ENCODE data around the gene SMYD5.

Gene SMYD5

DNA sequence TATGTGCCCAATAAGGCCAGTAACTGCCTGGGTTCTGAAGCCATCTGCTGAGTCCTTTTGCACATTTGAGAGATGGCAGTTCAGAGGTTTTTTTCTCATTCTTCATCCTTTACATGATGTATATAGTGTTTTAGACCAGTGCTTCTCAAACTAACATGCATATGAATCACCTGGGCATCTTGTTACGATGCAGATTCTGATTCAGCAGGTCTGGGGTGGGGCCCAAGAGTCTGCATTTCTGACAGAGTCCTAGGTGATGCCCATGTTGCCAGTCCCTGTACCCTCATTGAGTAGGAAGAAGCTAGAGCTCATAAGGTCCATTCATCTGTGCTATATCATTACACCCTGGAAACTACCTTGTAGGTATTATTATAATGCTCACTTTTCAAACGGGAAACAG is 3.8 kb downstream of the SMYD5 start:
- TF ChIP-seq, protein P1, sequence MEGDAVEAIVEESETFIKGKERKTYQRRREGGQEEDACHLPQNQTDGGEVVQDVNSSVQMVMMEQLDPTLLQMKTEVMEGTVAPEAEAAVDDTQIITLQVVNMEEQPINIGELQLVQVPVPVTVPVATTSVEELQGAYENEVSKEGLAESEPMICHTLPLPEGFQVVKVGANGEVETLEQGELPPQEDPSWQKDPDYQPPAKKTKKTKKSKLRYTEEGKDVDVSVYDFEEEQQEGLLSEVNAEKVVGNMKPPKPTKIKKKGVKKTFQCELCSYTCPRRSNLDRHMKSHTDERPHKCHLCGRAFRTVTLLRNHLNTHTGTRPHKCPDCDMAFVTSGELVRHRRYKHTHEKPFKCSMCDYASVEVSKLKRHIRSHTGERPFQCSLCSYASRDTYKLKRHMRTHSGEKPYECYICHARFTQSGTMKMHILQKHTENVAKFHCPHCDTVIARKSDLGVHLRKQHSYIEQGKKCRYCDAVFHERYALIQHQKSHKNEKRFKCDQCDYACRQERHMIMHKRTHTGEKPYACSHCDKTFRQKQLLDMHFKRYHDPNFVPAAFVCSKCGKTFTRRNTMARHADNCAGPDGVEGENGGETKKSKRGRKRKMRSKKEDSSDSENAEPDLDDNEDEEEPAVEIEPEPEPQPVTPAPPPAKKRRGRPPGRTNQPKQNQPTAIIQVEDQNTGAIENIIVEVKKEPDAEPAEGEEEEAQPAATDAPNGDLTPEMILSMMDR (IDR thresholded peaks at IDR 0.05; ENCODE audit: control insufficient read depth, insufficient read depth, low read depth, low read length, missing control alignments) = no peak
- H3K4me3 ChIP-seq (ENCODE audit: control insufficient read depth, low read depth, low read length) = no peak overlapping the region
- no peak for DNase-seq (ENCODE audit: low read depth)

DNA sequence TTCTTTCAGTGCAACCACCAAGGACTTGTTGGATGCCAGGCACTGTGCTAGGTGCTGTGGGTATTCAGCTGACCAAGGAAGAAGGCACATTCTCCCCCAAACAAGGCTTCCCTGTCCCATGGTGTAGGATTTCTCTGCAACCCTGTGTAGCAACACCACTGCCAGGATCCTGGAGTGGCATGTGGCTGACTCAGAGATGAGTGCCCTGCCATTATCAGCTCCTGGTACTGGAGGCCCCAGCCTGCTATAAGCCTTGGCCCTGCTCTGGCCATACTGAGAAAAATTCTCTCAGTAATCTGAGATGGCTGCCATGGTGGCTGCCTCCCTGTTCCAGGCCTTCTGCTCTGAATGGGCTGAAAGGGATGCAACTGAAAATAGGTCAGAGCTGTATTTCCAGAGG is 4.3 kb downstream of the SMYD5 start:
- no peak overlapping the region for H3K4me3 ChIP-seq (ENCODE audit: control insufficient read depth, low read depth, low read length)
- no peak for DNase-seq (ENCODE audit: low read depth)
- TF ChIP-seq, protein P1 (IDR thresholded peaks at IDR 0.05; ENCODE audit: control insufficient read depth, insufficient read depth, low read depth, low read length, missing control alignments) = no peak

- DNase-seq (ENCODE audit: low read depth) = no peak
These were observed 9.8 kb downstream of the SMYD5 start for GRCh38 chr2:73223821-73224220.

DNA sequence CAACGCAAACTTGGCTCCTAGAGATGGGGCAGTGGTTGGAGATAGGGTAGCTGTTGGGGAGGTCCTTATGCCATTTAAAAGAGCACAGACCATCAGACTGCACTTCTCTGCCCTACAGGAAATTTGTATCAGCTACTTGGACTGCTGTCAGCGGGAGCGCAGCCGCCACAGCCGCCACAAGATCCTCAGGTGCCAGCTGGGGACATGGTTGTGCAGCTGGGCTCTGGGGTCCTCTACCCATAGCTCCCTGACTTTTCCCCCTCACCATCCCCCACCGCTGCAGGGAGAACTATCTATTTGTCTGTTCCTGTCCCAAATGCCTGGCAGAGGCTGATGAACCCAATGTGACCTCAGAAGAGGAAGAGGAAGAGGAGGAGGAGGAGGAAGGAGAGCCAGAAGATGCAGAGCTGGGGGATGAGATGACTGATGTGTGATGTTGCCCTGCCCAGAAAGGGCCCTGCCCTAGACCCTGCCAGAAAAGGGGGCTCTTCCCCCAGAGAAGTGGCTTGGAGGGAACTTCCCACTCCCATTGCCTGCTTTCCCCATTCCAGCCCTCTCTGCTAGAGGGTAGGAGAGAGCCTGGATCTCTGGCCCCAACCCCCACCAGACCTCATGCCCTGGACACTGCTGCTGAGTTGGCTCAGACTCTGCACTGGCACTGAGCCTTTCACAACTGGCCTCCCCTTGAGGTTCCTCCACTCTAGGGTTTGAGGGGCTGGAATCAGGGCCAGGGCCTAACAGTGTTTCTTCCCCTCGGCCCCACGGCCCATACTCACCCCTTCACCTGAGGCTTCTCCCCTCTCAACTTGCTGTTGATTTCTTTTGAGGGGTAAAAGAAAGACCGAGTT is 11.7 kb downstream of the SMYD5 start:
- TF ChIP-seq, protein P1 (IDR thresholded peaks at IDR 0.05; ENCODE audit: control insufficient read depth, insufficient read depth, low read depth, low read length, missing control alignments) = no peak
- no peak for DNase-seq (ENCODE audit: low read depth)
- no peak overlapping the region for H3K4me3 ChIP-seq (ENCODE audit: control insufficient read depth, low read depth, low read length)

More at GRCh38 chr2:73223821-73224220, 9.8 kb downstream of the SMYD5 start:
- TF ChIP-seq, protein P1 (IDR thresholded peaks at IDR 0.05; ENCODE audit: control insufficient read depth, insufficient read depth, low read depth, low read length, missing control alignments) = no peak
- H3K4me3 ChIP-seq (ENCODE audit: control insufficient read depth, low read depth, low read length) = no peak overlapping the region

DNA sequence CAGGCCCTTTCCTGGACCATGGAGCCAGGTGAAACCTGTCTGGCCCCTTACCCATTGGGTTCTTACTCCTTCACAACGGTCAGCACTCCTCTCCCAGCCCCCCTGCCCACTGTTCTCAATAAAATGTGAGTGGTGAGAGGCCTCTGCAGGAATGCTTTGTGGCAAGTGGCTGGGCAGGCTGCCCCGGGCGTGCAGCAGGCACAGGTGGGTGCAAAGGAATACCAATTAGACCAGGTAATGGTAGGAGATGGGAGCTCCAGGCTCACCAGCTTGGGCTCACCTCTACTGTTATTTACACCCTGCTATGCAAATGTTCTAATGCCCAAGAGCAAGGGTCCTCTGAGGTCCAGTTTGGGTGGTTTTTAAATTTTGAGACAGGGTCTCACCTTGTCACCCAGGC is 13.0 kb downstream of the SMYD5 start:
- TF ChIP-seq, protein P1 (IDR thresholded peaks at IDR 0.05; ENCODE audit: control insufficient read depth, insufficient read depth, low read depth, low read length, missing control alignments) = no peak
- H3K4me3 ChIP-seq (ENCODE audit: control insufficient read depth, low read depth, low read length) = no peak overlapping the region

DNA sequence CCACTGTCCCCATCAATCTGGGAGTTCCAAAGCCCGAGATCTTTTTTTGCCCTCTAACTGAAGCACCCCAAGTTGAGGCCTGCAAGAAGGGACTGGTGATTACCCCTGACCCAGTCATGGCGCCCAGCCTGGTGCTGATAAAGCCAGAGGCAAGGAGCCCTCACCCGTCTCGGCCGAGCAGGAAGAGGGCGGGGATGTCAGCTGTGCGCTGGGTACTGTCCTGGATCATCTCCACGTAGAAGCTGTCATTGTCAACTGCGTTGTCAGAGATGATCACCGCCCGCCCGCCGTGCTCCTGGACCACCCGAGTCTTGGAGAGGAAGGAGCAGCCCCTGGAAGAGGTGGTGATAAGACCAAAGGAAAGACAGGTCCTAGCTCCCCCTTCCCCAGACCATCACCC is 14.6 kb downstream of the SMYD5 start:
- DNase-seq (ENCODE audit: low read depth) = no peak
- H3K4me3 ChIP-seq (ENCODE audit: control insufficient read depth, low read depth, low read length) = no peak overlapping the region
- TF ChIP-seq, protein P1 (IDR thresholded peaks at IDR 0.05; ENCODE audit: control insufficient read depth, insufficient read depth, low read depth, low read length, missing control alignments) = no peak

More for the DNA sequence above, 13.0 kb downstream of the SMYD5 start:
- DNase-seq (ENCODE audit: low read depth) = no peak

Data from AG09309 (cell line).